Kidney tubule cell (primary cell): Measurements from ENCODE around the gene PTPRS.

Source experiments
- DNase-seq: peaks from one replicate; pipeline ENCODE4 v3.0.0-alpha.2; 2018; ENCODE audit warnings: low spot score

PTPRS gene

GRCh38 chr19:5354403-5354802 lies 13.8 kb upstream of the PTPRS start:
- no peak for DNase-seq

GRCh38 chr19:5352229-5352763 lies 11.7 kb upstream of the PTPRS start:
- no peak for DNase-seq

GRCh38 chr19:5351731-5352228 lies 11.2 kb upstream of the PTPRS start:
- no peak for DNase-seq

GRCh38 chr19:5349041-5349440 lies 8.4 kb upstream of the PTPRS start:
- DNase-seq = no peak

- peak; percentile 41 for DNase-seq
Observed at GRCh38 chr19:5345895-5346386, 5.3 kb upstream of the PTPRS start.

GRCh38 chr19:5343848-5344247 lies 3.2 kb upstream of the PTPRS start:
- no peak for DNase-seq

GRCh38 chr19:5342573-5343201 lies 2.1 kb upstream of the PTPRS start:
- DNase-seq = no peak

- DNase-seq = no peak
Observed at GRCh38 chr19:5341981-5342380, 1.4 kb upstream of the PTPRS start.

- no peak for DNase-seq
Observed at GRCh38 chr19:5341448-5341820, 822 bp upstream of the PTPRS start.

GRCh38 chr19:5339950-5340636 lies 519 bp downstream of the PTPRS start:
- no peak for DNase-seq

GRCh38 chr19:5339198-5339949 lies 1.2 kb downstream of the PTPRS start:
- no peak for DNase-seq

- DNase-seq = no peak
Observed at GRCh38 chr19:5338656-5339197, 1.9 kb downstream of the PTPRS start.

GRCh38 chr19:5337708-5338655 lies 2.6 kb downstream of the PTPRS start:
- no peak for DNase-seq

GRCh38 chr19:5337126-5337525 lies 3.5 kb downstream of the PTPRS start:
- DNase-seq = no peak

GRCh38 chr19:5336195-5336965 lies 4.2 kb downstream of the PTPRS start:
- no peak for DNase-seq

- no peak for DNase-seq
Observed at GRCh38 chr19:5335593-5335992, 5.0 kb downstream of the PTPRS start.

GRCh38 chr19:5334824-5335500 lies 5.7 kb downstream of the PTPRS start:
- DNase-seq = no peak

GRCh38 chr19:5334366-5334739 lies 6.3 kb downstream of the PTPRS start:
- no peak for DNase-seq

- DNase-seq = no peak
Observed at GRCh38 chr19:5333581-5334365, 6.8 kb downstream of the PTPRS start.
